ENCODE results near the gene STIMATE. TPM values are rescaled to one million over a fixed set of nuclear protein-coding genes. Genes with fewer than 3 reads are reported as not detected.

Gene STIMATE
- total RNA-seq, 1 donor from 2014 or later: 17.6 TPM

DNA sequence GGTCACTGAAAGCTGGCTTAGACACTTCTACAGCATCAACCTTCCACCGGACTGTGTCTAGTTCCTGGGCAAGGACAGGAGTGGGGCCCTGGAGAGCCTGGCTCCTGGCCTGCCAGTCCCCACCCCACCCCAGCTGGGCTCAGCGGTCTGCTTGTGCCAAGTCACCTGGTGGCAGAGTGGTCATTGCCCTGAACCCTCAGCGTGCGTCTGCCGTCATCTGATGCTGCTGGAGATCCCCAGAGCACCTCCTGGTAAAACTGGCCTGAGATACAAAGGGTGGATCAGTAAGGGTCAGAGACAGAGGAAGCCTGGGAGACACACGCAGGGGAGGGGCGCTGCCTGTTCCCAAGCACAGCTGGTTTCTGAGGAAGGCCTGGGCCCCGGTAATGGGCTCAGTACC, 83.5 kb downstream of the STIMATE start:
- H3K9me3 Mint-ChIP-seq: no peaks in the 10 kb centered on the region
- H3K27ac Mint-ChIP-seq: no peak overlapping the region
- peaks cover 1% of the 10 kb centered on the region for H3K4me1 Mint-ChIP-seq (ENCODE audit: low read depth)
- H3K36me3 Mint-ChIP-seq (ENCODE audit: low read depth): no peaks in the 10 kb centered on the region
- intact Hi-C loops (cut with micrococcal nuclease): no loop called here
- no peaks in the 10 kb centered on the region for H3K27me3 Mint-ChIP-seq (ENCODE audit: low read depth)
- no peak for DNase-seq (ENCODE audit: low spot score)
- no peak overlapping the region for H3K4me3 Mint-ChIP-seq (ENCODE audit: low read depth)

- Mint-ChIP-seq H3K4me1 (ENCODE audit: low read depth) (peaks cover 1% of the 10 kb centered on the region), H3K27ac (no peak overlapping the region), H3K4me3 (ENCODE audit: low read depth) (no peak overlapping the region), H3K36me3 (ENCODE audit: low read depth) (no peaks in the 10 kb centered on the region), H3K27me3 (ENCODE audit: low read depth) (no peaks in the 10 kb centered on the region), H3K9me3 (no peaks in the 10 kb centered on the region)
- intact Hi-C loops (cut with micrococcal nuclease): no loop called here
- no peak for DNase-seq (ENCODE audit: low spot score)
Observed at GRCh38 chr3:52811452-52812011, 85.8 kb downstream of the STIMATE start.

GRCh38 chr3:52810923-52811322, 86.4 kb downstream of the STIMATE start:
- no peak overlapping the region for H3K27ac Mint-ChIP-seq
- no peak for DNase-seq (ENCODE audit: low spot score)
- intact Hi-C loops (cut with micrococcal nuclease): no loop called here
- peaks cover 1% of the 10 kb centered on the region for H3K4me1 Mint-ChIP-seq (ENCODE audit: low read depth)
- no peaks in the 10 kb centered on the region for H3K27me3 Mint-ChIP-seq (ENCODE audit: low read depth)
- no peak overlapping the region for H3K4me3 Mint-ChIP-seq (ENCODE audit: low read depth)
- no peaks in the 10 kb centered on the region for H3K36me3 Mint-ChIP-seq (ENCODE audit: low read depth)
- no peaks in the 10 kb centered on the region for H3K9me3 Mint-ChIP-seq

- H3K27me3 Mint-ChIP-seq (ENCODE audit: low read depth): no peaks in the 10 kb centered on the region
- DNase-seq (ENCODE audit: low spot score): no peak
- H3K27ac Mint-ChIP-seq: no peak overlapping the region
- intact Hi-C loops (cut with micrococcal nuclease): no loop called here
- no peak overlapping the region for H3K4me3 Mint-ChIP-seq (ENCODE audit: low read depth)
- H3K36me3 Mint-ChIP-seq (ENCODE audit: low read depth): no peaks in the 10 kb centered on the region
- no peaks in the 10 kb centered on the region for H3K9me3 Mint-ChIP-seq
- peaks cover 1% of the 10 kb centered on the region for H3K4me1 Mint-ChIP-seq (ENCODE audit: low read depth)
Observed at GRCh38 chr3:52809662-52810377, 87.5 kb downstream of the STIMATE start.

DNA sequence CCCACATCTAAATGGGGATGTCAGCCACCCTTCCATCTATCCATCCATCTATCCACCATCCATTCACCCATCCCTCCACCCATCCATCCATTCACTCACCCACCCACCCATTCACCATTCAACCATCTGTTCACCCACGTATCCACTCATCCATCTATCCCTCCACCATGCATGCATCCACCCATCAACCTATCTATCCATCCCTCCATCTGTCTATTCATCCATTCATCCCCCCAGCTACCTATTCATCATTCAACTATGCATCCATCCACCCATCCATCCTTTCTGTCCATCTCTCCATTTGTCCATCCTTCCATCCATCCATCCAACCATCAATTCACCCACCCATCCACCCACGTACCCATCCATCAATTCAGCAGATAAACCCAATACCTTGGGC, 88.2 kb downstream of the STIMATE start:
- no peak overlapping the region for H3K27ac Mint-ChIP-seq
- H3K4me3 Mint-ChIP-seq (ENCODE audit: low read depth): no peak overlapping the region
- H3K36me3 Mint-ChIP-seq (ENCODE audit: low read depth): no peaks in the 10 kb centered on the region
- peaks cover 1% of the 10 kb centered on the region for H3K4me1 Mint-ChIP-seq (ENCODE audit: low read depth)
- no peaks in the 10 kb centered on the region for H3K9me3 Mint-ChIP-seq
- DNase-seq (ENCODE audit: low spot score): no peak
- intact Hi-C loops (cut with micrococcal nuclease): no loop called here
- no peaks in the 10 kb centered on the region for H3K27me3 Mint-ChIP-seq (ENCODE audit: low read depth)

DNA sequence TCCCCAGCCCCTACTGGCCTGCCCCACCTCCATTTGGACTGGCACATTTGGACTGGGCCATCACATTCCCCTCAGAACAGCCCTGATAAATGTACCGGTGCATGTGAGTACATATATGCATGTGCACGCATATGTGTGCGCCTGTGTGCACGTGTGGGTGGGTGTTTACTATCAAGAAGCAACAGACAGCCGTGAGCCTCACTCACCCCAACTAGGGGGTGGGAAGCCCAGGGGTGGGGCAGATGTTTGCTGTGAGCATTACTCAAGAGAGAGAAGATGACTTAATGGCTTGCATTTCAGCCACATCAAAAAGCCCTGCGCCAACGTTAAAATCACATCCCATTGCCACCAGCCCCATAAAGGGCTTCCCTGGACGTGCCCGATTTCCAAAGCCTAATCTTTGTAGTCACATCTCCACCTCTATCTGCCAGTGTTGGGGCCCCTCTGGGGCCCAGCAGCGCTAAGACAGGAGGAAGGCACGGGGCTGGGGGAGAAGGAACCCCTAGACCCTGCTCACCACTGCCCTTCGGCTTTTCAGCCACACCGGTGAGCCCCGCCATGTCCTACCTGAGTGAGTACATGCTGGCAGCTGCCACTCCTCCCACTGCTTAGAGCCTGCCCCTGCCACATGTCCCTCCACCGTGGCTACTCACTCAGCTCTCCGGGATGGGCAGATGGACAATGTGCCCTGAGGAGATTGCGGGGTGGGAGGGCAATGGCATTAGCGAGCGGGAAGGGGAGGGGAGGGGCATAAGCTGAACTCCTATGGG, 91.9 kb downstream of the STIMATE start:
- H3K27me3 Mint-ChIP-seq (ENCODE audit: low read depth): no peaks in the 10 kb centered on the region
- intact Hi-C loops (cut with micrococcal nuclease): no loop called here
- no peaks in the 10 kb centered on the region for H3K9me3 Mint-ChIP-seq
- H3K4me1 Mint-ChIP-seq (ENCODE audit: low read depth): peaks cover 1% of the 10 kb centered on the region
- H3K27ac Mint-ChIP-seq: no peak overlapping the region
- no peaks in the 10 kb centered on the region for H3K36me3 Mint-ChIP-seq (ENCODE audit: low read depth)
- no peak for DNase-seq (ENCODE audit: low spot score)
- H3K4me3 Mint-ChIP-seq (ENCODE audit: low read depth): no peak overlapping the region

DNA sequence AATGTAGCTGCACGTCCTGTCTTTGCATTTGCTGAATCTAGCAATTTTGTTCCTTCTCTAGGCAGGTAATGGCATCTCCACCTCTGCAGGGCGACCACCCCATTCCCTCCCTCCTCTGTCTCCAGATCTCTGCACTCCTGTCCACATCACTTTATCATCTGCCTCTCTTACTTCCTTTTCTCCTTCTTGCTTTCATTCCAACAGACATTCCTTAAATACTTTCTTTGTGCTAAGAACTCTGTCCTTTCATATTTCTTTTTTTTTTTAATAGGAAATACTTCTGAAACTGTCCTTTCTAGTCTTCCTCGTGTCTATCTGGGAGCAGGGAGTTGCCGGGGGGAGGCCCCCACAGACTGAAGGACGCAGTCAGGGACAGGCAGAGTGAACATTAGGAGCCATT, 95.5 kb downstream of the STIMATE start:
- Mint-ChIP-seq H3K27ac (no peak overlapping the region), H3K27me3 (ENCODE audit: low read depth) (no peaks in the 10 kb centered on the region), H3K36me3 (ENCODE audit: low read depth) (no peaks in the 10 kb centered on the region), H3K4me1 (ENCODE audit: low read depth) (no peaks in the 10 kb centered on the region), H3K9me3 (no peaks in the 10 kb centered on the region), H3K4me3 (ENCODE audit: low read depth) (no peak overlapping the region)
- no peak for DNase-seq (ENCODE audit: low spot score)
- intact Hi-C loops (cut with micrococcal nuclease): no loop called here

DNA sequence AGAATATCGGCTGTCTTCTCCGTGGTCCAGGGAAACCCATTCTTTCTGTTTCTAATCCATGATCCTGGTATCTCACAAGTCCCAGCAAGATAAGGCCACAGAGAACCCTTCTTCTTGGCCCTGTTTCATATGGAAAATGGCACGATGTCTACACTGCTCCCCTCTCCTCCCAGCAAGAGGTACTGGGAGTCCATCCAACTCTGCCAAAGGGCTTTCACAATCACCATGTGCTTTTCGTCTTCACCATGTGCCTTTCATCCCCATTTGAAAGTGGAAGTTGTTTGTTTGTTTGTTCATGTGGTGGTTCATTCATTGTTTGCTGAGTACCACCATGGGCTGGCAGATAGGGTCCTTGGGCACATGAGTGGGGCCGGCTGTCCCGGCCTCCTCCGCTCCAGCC, 97.3 kb downstream of the STIMATE start:
- DNase-seq (ENCODE audit: low spot score): no peak
- H3K36me3 Mint-ChIP-seq (ENCODE audit: low read depth): no peaks in the 10 kb centered on the region
- H3K27ac Mint-ChIP-seq: no peak overlapping the region
- H3K4me1 Mint-ChIP-seq (ENCODE audit: low read depth): no peaks in the 10 kb centered on the region
- no peaks in the 10 kb centered on the region for H3K27me3 Mint-ChIP-seq (ENCODE audit: low read depth)
- no peaks in the 10 kb centered on the region for H3K9me3 Mint-ChIP-seq
- H3K4me3 Mint-ChIP-seq (ENCODE audit: low read depth): no peak overlapping the region
- intact Hi-C loops (cut with micrococcal nuclease): no loop called here

GRCh38 chr3:52798978-52799476, 98.3 kb downstream of the STIMATE start:
- intact Hi-C loops (cut with micrococcal nuclease): no loop called here
- Mint-ChIP-seq H3K4me3 (ENCODE audit: low read depth) (no peak overlapping the region), H3K27me3 (ENCODE audit: low read depth) (no peaks in the 10 kb centered on the region), H3K36me3 (ENCODE audit: low read depth) (no peaks in the 10 kb centered on the region), H3K27ac (no peak overlapping the region), H3K4me1 (ENCODE audit: low read depth) (no peaks in the 10 kb centered on the region), H3K9me3 (no peaks in the 10 kb centered on the region)
- DNase-seq (ENCODE audit: low spot score): no peak

DNA sequence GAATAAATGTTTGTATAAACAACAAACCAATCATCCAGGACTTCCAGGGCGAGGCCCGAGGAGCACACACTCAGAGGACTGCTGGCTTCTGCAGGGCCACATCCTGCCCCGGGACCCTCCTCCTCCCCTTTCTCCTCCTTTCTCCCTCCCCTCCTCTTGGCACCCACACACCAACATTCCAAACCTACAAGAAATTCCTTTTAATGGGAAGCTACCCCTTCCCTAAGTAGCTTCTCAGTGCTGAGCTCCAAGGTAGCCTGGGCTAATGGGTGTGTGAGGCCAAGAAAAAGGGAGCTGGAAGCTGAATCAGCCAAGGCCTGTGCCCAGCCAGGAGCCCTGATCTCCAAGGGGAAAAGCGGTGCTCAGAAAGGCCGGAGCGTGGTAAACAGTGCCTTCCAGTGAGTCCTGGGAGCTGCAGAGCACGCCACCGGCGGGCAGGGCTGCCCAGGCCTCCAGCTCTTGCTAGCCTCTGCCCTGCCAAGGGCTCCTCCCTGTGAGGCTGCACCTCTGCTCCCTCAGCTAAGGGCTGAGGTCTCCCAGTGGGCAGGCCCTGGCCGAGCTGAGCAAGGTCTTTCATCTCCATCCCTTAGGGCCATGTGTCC, 98.9 kb downstream of the STIMATE start:
- DNase-seq (ENCODE audit: low spot score): no peak
- no peak overlapping the region for H3K4me3 Mint-ChIP-seq (ENCODE audit: low read depth)
- H3K36me3 Mint-ChIP-seq (ENCODE audit: low read depth): no peaks in the 10 kb centered on the region
- H3K27ac Mint-ChIP-seq: no peak overlapping the region
- H3K9me3 Mint-ChIP-seq: no peaks in the 10 kb centered on the region
- intact Hi-C loops (cut with micrococcal nuclease): no loop called here
- H3K27me3 Mint-ChIP-seq (ENCODE audit: low read depth): no peaks in the 10 kb centered on the region
- H3K4me1 Mint-ChIP-seq (ENCODE audit: low read depth): no peaks in the 10 kb centered on the region

DNA sequence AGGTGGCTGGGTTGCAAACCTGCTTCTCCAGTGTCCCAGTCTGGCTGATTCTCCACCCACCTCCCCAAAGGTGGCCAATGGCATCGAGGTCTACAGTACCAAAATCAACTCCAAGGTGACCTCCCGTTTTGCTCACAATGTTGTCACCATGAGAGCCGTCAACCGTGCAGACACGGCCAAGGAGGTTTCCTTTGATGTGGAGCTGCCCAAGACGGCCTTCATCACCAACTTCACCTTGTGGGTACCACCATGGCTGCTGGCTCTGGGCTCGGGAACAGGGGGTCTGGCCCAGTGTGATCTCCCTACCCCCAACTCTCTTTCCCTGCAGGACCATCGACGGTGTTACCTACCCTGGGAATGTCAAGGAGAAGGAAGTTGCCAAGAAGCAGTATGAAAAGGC, 100.9 kb downstream of the STIMATE start:
- no peaks in the 10 kb centered on the region for H3K36me3 Mint-ChIP-seq (ENCODE audit: low read depth)
- no peak overlapping the region for H3K4me3 Mint-ChIP-seq (ENCODE audit: low read depth)
- DNase-seq (ENCODE audit: low spot score): no peak
- no peaks in the 10 kb centered on the region for H3K4me1 Mint-ChIP-seq (ENCODE audit: low read depth)
- H3K27ac Mint-ChIP-seq: no peak overlapping the region
- no peaks in the 10 kb centered on the region for H3K27me3 Mint-ChIP-seq (ENCODE audit: low read depth)
- H3K9me3 Mint-ChIP-seq: no peaks in the 10 kb centered on the region
- intact Hi-C loops (cut with micrococcal nuclease): no loop called here

DNA sequence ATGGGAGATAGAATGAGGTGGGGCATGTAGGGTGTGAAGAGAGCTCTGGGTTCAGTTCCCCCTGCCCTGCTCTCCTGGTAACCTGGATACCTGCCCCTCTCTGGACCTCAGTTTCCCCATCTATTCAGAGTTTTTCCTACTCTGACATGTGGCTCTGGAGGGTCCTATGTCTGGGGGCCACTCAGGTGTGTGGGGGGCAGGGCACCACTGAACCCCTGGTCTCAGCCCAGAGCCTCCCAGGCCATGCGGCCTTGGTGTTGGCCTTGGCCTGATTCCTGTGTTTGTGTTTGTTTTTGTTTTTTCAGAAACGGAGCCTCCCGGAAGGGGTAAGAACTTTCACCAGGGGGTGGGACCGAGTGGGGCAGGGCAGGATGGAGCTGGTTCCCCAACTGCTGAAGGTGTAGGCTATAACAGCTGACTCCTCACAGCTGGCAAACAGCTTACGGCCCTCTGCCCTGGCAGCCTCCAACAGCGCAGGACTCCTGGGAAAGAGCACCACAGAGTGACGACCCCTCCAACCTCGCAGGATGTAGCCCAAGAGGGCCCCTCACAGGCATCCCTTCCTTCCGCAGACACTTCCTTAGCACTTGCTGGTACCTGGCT, 101.9 kb downstream of the STIMATE start:
- H3K9me3 Mint-ChIP-seq: no peaks in the 10 kb centered on the region
- no peak for DNase-seq (ENCODE audit: low spot score)
- H3K27me3 Mint-ChIP-seq (ENCODE audit: low read depth): no peaks in the 10 kb centered on the region
- H3K4me3 Mint-ChIP-seq (ENCODE audit: low read depth): no peak overlapping the region
- H3K27ac Mint-ChIP-seq: no peak overlapping the region
- intact Hi-C loops (cut with micrococcal nuclease): no loop called here
- H3K36me3 Mint-ChIP-seq (ENCODE audit: low read depth): no peaks in the 10 kb centered on the region
- no peaks in the 10 kb centered on the region for H3K4me1 Mint-ChIP-seq (ENCODE audit: low read depth)

Data from activated T-helper 2 cell treated with anti-CD3 and anti-CD28 coated beads, Interferon-gamma antibody, Interleukin-2, Interleukin-4, amounts not matched to agents 10 μg/mL and 5 μg/mL and 100 μg/mL, durations not matched to agents 14 hours and 24 hours and 36 hours (primary cell).